GM19239 (cell line): ENCODE measurements around the gene SPEM1.

Experiments used
- DNase-seq: peaks from one replicate; pipeline ENCODE4 v3.0.0; 2011; ENCODE audit warnings: low spot score; ENCODE audit not compliant: insufficient read length
- FAIRE-seq: peaks from 2 replicates; lab custom pipeline; 2011; peaks lifted over from hg19 to GRCh38; lab: Jason Lieb, UNC

SPEM1 gene, protein sequence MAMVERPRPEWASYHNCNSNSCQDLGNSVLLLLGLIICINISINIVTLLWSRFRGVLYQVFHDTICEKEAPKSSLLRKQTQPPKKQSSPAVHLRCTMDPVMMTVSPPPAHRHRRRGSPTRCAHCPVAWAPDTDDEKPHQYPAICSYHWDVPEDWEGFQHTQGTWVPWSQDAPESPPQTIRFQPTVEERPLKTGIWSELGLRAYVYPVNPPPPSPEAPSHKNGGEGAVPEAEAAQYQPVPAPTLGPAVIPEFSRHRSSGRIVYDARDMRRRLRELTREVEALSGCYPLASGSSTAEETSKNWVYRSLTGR

DNA sequence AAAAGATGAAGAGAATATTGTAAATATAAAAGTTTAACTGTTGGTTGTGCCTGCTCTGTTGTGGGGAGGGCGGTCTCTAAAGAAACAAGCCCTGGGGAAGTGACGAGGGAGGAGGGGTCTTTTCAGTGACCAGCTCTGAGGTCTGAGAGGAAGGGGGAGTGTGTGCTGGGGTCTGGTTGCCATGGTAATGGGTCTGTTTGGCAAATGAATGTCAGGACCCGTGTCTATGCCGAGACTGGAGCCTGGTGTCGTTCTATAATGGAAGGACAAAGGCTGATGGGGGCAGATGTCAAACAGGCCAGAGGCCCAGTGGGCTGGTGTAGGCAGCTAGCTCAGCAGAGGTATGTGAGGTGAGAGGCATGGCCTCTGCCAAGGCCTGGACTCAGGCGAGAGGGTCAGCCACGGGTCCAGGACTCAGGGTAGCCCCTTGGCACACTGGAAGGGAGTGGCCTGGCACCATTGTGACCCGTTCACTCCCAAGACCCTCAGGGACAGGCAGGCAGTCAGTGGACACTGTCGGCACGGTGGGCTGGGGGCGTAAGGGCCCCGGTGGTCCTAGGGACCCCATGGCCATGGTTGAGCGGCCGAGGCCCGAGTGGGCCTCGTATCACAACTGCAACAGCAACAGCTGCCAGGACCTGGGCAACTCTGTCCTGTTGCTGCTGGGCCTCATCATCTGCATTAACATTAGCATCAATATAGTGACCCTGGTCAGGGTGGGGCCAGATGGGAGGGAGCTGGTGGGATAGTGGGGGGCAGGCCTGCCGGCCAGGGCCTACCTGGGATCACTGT is at the start of gene SPEM1:
TSS of gene SPEM1 (plus strand) at position 506 of the 792 bp plus-strand sequence. CDS start at position 567, 61 bp downstream.
- DNase-seq (no peak), FAIRE-seq (no peak)

DNA sequence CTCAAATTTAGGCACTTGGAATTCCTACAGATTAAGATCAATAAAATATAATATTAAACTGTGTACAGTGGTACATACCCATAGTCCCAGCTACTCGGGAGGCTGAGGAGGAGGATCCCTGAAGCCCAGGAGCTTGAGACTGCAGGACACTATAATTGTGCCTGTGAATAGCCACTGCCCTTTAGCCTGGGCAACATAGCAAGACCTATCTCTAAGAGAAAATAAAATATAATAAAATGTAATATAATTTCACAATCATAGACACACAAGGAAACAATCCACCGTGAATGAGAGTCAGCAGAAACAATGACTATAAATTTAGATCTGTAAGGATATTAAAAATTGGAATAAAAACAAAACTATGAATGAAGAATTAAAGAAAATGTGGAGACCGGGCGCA is 49.3 kb upstream of the SPEM1 start:
- DNase-seq (no peak), FAIRE-seq (no peak)

DNA sequence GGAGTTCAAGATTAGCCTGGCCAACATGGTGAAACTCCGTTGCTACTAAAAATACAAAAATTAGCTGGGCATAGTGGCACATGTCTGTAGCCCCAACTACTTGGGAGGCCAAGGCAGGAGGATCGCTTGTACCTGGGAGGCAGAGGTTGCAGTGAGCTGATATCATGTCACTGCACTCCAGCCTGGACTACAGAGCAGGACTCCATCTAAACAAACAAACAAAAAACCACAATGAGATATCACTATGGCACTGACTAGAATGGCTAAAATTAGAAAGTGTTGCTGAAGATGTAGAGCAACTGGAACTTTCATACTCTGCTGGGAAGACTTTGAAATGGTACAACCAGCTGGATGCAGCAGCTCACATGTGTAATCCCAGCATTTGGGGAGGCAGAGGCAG is 45.8 kb upstream of the SPEM1 start:
- FAIRE-seq: no peak
- DNase-seq: no peak

DNA sequence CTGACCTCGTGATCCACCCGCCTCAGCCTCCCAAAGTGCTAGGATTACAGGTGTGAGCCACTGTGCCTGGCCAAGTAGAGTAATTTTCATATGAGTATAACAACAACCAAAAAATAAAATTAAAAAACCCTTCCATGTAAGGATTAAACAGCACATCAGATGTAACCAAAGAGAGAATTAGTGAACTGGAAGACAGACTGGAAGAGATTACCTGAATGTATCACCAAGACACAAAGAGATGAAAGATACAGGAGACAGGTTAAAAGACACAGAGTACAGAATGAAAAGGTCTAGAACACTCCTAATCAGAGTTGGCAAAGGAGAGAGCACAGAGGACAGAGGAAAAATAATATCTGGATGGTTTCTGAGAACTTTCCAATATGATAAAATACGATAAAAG is 41.0 kb upstream of the SPEM1 start:
- no peak for DNase-seq
- no peak for FAIRE-seq

DNA sequence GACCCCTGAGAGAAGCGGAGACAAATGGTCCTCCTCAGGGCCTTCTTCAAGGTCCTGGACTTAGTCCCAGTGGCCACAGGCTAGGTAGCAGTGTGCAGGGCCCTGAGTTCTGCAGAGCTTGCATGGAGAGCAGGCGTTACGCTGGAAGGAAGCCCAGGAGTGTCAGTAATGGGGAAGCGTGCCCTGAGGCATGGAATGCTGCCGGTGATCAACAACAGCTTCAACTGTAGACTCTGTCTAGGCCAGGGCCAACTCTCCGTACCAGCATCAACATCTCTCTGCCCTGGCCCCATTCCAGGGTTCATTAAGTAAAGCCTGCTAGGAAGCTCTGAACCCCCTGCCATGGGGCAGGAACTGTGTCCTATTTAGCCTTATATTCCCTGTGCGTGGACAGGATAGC is 39.8 kb upstream of the SPEM1 start:
- DNase-seq: no peak
- no peak for FAIRE-seq

DNA sequence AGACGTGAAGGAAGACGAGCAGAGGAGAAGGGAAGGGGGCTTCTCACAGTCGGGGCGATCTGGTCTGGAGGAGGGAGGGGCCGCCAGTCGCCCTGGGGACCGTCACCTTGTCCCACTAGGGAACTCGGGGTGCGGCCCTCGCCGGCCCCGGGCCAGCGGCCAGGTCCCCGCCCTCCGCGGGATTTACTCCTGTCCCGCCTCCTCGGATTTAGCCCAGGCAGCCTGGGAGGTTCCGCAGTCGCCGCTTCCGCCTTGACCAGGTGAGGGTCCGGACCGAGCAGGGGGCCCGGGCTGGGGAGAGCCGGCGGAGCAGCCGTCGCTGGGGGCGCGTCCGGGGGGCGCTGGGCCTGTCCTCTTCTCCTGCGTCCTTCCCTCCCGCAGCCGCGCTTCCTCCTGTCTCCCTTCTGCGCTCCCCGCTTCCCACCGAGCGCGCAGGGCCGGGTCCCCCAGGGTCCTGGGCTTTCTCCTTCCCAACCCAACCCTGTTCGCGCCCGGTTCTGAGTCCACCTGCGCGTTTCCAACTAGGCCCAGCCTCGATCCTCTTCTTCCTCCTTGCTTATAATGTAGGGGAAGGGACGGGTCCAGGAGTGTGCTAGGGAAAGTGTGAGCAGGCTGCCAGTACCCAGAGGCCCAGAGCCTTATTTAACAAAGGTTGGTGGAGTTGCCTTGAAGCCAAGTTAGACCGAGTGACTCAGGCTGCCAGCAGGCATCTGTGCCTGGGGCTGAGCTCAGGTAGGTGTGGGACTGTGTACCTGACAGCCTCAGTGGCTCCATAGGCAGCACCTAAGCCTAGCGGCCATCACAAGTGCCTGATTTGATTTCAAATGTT is 39.1 kb upstream of the SPEM1 start, which contains the start of gene TNK1:
TSS of gene TNK1 (plus strand) at position 235 of the 829 bp plus-strand sequence. CDS start 1,838 bp downstream, outside the sequence.
- FAIRE-seq: no peak
- no peak for DNase-seq

DNA sequence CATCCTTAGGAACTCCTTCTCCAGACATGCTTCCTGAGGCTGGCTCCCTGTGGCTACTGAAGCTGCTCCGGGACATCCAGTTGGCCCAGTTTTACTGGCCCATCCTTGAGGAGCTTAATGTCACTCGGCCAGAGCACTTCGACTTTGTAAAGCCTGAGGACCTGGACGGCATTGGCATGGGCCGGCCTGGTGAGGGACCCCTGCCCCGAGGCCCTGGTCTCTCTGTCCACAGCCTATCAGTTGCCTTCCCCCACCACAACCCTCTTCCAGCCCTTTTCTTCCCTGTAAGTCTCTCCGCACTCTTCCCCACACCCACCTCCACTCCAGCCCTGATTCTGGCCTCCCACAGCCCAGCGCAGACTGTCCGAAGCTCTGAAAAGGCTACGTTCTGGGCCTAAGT is 37.2 kb upstream of the SPEM1 start:
- no peak for FAIRE-seq
- no peak for DNase-seq

DNA sequence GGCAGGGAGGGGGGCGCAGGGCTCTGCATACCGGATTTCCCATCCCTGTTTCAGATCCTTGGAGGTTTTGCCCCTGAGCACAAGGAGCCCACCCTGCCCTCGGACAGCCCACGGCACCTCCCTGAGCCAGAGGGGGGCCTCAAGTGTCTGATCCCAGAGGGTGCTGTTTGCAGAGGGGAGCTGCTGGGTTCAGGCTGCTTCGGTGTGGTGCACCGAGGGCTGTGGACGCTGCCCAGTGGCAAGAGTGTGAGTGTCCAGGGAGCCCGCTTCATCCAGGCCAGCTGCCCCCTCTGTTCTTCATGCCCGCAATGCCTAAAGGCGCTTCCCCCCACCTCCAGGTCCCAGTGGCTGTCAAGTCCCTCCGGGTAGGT is 36.8 kb upstream of the SPEM1 start:
- FAIRE-seq (no peak), DNase-seq (no peak)

DNA sequence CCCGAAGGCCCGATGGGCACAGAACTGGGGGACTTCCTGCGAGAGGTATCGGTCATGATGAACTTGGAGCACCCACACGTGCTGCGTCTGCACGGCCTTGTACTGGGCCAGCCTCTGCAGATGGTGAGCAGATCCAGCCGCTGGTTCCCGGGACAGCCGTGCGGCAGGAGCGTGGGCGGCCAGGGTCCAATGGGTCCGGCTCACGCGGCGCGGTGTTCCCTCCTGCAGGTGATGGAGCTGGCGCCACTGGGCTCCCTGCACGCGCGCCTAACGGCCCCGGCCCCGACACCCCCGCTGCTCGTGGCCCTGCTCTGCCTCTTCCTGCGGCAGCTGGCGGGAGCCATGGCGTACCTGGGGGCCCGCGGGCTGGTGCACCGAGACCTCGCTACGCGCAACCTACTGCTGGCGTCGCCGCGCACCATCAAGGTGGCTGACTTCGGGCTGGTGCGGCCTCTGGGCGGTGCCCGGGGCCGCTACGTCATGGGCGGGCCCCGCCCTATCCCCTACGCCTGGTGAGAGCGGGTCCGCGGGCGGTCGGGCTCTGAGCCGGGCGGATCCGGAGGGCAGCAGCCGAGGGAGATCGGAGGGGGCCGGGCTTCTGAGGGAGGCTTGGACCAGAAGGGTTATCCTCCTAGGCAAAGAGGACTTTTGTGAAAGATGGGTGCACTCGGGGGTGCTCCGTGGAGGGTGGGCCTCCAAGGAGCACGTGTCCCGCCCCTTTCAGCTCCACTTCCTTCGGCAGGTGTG is 36.2 kb upstream of the SPEM1 start:
- peak; percentile 95 for DNase-seq
- peak; percentile 65 for FAIRE-seq

DNA sequence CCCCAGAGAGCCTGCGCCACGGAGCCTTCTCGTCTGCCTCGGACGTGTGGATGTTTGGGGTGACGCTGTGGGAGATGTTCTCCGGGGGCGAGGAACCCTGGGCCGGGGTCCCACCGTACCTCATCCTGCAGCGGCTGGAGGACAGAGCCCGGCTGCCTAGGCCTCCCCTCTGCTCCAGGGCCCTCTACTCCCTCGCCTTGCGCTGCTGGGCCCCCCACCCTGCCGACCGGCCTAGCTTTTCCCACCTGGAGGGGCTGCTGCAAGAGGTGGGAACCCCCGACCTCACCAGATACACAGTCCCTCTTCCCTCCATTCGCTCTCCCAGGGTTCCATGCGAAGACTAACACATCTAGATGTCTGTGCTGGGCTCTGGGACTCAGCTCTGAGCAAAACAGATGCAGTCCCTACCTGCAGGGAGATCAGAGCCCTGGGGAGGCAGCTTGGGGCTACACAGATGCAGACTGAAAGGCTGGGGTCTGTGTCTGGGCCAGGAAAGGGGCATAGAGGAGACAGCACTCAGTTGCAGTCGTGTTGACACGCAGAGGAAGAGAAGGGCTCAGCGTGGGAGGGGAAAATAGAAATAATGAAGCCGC is 35.5 kb upstream of the SPEM1 start:
- no peak for DNase-seq
- no peak for FAIRE-seq

DNA sequence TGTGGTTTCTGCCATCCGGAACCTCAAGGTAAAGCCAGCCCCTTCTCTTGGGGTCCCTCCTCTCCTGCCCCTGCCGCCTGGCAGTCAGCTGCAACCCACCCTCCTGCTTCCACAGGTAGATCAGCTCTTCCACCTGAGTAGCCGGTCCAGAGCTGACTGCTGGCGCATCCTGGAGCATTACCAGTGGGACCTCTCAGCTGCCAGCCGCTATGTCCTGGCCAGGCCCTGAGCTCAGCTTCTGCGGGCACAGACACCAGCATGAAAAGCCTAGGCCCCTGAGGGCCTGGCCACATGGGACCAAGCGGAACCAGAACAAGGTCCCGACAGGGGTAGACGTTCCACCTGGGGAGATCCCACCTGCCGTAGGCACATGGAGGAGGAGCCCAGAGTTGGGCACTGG is 31.3 kb upstream of the SPEM1 start:
- DNase-seq (no peak), FAIRE-seq (no peak)

DNA sequence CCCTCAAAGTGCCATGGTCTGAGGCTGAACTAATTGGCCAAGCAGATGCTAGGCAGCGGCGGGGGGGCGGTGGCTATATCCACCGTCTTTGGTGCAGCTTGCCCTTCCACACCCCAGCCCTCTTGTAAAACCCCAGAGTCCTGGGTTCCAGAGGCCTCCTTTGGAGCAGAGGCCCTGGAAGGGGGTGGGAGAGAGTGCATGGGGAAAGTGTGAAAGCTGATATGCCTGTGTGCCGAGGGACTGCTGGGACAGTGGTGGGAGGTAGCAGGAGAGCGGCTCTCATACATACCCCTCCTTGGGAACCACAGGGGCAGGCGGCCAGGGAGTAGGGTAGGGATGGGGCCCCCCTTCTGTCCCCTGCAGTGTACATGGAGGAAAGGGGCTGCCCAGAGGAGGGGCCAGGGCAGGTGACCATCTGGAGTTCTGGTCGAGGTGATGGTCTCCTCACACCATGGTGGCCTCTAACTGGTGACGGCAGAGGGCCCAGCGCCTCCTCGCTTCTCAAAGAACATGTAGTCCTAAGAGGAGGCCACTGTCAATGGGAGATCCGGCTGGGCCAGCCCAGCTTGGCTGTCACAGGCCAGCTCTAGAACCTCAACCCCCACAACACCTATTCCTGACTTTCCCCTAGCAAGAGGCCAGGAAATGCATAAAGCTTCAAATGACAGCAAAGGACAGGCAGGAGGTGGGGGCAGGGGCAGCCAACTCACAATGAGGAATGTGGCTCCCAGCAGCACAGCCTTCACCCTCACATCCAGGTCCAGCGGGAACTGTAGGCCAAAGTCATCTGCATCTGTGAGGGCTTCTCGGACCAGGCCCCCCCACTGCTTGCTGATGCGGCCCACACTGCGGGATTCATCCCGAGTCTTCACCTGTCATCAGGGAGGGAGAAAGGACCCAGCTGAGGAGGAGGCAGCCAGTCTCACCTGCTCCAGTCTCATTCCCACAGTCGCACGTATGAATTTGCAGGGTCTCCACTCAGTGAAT is 29.9 kb upstream of the SPEM1 start:
- DNase-seq (no peak), FAIRE-seq (no peak)

DNA sequence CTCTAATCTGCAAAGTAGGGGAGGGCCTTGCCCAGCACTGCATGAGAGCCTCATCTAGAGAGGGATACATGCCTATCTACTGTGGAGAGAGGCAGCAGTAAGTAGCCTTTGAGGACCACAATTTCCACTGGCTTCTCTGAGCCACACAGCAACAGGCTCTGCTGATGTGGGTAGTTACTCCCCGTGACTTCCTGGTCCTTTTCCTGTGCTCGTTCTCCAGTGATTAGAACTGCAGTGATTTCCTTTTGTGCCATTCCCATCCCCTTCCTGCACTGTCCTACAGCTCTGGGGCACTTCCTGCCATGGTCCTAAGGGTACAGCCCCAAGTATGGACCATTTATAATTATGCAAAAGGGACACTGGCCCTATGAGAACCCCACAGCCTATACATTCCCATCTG is 28.8 kb upstream of the SPEM1 start:
- FAIRE-seq (no peak), DNase-seq (no peak)

DNA sequence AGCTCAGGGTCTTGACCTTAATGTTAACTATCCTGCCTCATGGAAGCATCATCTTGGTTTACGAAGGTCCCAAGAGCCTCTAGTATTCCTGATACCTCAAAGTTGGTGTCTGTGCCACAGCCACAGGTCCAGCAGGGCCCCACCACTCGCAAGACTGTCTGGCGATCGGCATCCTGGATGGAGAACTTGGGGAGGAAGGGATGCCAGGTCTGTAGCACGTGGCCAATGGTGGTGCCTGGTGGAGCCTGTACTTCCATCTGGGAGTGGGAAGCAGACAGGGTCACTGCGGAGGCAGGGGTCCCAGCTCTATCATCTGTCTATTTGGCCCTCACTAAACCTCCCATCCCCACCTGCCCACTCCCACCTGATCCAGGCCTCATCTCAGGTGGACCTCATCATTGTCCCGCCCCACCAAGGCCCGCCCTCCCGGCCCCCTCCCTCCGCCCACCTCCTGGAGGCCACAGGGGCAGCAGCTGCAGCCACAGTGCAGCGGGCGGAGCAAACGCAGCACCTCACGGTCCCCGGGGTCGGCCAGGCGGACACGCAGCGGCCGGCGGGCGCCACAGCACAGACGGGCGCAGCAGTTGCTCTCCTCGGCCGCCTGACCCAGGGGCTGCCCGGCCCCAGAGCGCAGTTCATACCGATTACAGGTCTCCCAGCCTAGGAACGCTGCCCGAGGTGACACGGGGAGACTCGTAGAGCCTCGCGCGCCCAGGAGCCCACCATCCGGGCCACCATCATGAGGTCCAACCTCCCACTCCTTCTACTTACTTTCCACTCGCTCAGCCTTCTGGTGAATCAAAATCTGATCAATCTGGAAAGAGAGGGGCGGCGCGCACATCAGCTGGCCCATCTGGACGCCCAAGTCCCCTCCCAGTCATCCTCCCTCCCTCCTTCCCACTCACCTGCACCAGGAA is 27.2 kb upstream of the SPEM1 start:
- no peak for DNase-seq
- no peak for FAIRE-seq

DNA sequence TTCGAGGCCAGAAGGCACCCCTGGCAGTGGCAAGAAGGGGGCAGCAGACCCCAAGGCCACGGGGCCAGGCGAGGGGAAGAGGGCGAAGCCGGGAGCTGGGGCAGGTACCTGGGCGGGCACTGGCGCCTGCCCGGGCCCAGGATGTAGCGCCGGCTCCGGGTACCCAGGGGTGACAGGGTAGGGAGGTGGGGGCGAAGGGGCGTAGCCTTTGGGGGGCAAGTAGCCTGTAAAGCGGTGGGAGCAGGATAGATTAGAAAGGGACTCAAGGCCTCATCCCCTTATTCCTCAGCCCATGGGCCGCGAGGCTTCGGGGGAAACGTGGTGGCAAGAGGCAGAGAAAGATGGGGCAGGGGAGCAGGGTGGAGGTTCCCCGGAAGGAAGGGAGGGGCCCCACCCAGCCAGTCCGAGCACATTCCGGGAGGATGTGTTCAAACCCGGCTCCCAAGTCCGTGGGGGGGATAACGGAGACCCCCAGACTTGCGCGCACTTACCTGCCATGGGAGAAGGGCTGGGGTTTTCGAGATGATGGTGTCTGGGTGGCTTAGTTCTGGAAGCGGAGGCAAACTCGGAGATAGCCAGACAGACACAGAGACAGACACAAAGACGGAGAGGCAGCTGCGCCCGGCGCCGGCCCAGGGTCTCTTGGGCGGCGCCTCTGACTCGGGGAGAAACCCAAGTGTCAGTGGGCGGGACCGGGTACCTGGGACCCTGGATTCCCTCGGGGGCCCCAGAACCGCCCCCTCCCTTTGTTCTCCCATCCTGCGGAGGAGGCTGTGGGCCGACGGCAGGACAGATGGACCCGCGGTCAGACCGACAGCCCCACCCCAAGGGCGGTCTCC is 26.3 kb upstream of the SPEM1 start:
- FAIRE-seq: peak; percentile 73
- DNase-seq: peak; percentile 70

DNA sequence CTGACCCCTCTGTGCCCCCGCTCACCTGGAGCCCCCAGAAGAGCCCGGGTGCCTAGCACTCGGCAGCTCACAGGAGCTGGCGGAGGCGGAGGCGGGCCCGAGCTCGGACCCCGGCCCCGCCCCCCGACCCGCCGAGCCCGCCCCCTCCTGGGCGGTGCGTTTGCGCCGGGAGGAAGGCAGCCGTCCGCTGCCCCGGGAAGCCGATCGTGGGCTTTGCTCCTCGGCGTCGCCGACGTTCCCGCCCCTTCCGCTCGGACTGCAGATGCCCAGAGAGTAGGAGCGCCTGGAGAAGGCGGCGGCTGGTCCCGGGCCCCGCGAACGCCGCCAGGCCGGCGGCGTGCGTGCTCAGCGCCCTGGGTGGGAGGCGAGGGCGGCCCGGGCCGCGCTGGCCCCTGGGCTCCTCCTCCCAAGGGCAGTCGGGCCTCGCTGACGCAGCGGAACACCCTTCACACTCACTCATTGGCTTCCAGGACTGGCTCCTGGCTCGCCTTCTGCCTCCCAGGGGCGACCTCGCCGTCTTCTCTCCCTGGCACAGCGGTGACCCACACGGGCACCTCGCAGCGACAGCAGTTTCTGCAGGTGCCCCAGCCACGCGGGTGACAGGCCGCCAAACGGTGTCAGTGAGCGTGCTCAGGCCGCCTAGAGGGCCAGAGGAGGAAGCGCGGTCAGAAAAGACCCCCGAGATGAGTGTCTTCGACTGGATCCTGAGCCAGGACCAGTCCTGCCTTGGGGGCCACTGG is 25.5 kb upstream of the SPEM1 start, which contains the start of gene PLSCR3:
TSS of gene PLSCR3 (minus strand) at position 74 of the 740 bp plus-strand sequence. CDS start 415 bp downstream, outside the sequence.
- FAIRE-seq (peak; percentile 95), DNase-seq (peak; percentile 97)
